Transverse colon (tissue), 4 donors: ENCODE measurements around the gene ZNF384. TPM values are rescaled to one million over a fixed set of nuclear protein-coding genes. Genes with fewer than 3 reads are reported as not detected.
A peak's percentile ranks its signal among the peaks of the same experiment; 100 is the strongest.

Experiments used
- DNase-seq: peaks from one replicate; pipeline ENCODE4 v3.0.0-alpha.2; 2019
- H3K27ac ChIP-seq, 4 donors: fragments of 200-600 bp; sonication (generic); 2 replicates each; pipeline ENCODE4 v1.5.1; 2016 to 2018; ENCODE audit warnings: inconsistent platforms in 4 of 4
- H3K27me3 ChIP-seq: fragments of 200-600 bp; sonication (generic); 2 replicates; pipeline ENCODE4 v1.5.1; 2017; ENCODE audit warnings: inconsistent platforms
- H3K36me3 ChIP-seq, 4 donors: fragments of 200-600 bp; sonication (generic); 2 replicates each; pipeline ENCODE4 v1.5.1; 2017 to 2019; ENCODE audit warnings: inconsistent platforms in 4 of 4
- H3K4me1 ChIP-seq, 4 donors: fragments of 200-600 bp; sonication (generic); 2 replicates each; pipeline ENCODE4 v1.5.1; 2017 to 2020; ENCODE audit warnings: inconsistent platforms in 4 of 4
- H3K4me3 ChIP-seq, 4 donors: fragments of 200-600 bp; sonication (generic); 1 replicate in 1 of 4; 2 replicates in 3 of 4; pipeline versions ENCODE4 v1.5.1 to v1.6.1; 2017 to 2019; ENCODE audit warnings: inconsistent platforms in 4 of 4
- H3K9me3 ChIP-seq, 2 donors: fragments of 200-600 bp; sonication (generic); 2 replicates each; pipeline ENCODE4 v1.5.1; 2017 to 2019; ENCODE audit warnings: inconsistent platforms in 2 of 2
- EP300 ChIP-seq: sonication (generic); formaldehyde crosslinking; IDR thresholded peaks from one replicate; pipeline ENCODE4 v1.6.1; 2017; ENCODE audit warnings: antibody characterized with exemption, low read depth
- POLR2A ChIP-seq: fragments of 450-650 bp; IDR thresholded peaks from one replicate; pipeline ENCODE4 v1.6.1; 2016; ENCODE audit warnings: antibody characterized with exemption, mild to moderate bottlenecking, moderate library complexity
- POLR2AphosphoS5 ChIP-seq, 3 donors: sonication (generic); formaldehyde crosslinking; IDR thresholded peaks; one replicate each; pipeline ENCODE4 v1.6.1; 2016; ENCODE audit warnings: antibody characterized with exemption in 3 of 3
- WGBS, 2 donors: methylation state at CpG; one replicate each; pipeline ENCODE4 v1.1.5; 2018; ENCODE audit warnings: low coverage in 1 of 2; 5-methylcytosine and 5-hydroxymethylcytosine counted together
- in situ Hi-C, 4 donors: fragments of 200-750 bp; cut with MboI; loops; one replicate each; pipeline versions ENCODE4 v1.15.0 to v1.15.1; 2017; ENCODE audit warnings: low sequenced_read_pairs in 3 of 4, low pct_ligation_motif_present in 1 of 4, low pct_unique_long_range_greater_than_20kb in 1 of 4
- intact Hi-C: fragments of 100-400 bp; cut with DNase I; formaldehyde crosslinking; loops from one replicate; pipeline ENCODE4 v1.15.1; 2023; ENCODE audit warnings: low total_unique reads
- total RNA-seq, 4 donors: library from RNA; depleted of rRNA; stranded (reverse); fragments of >200 nt; gene quantifications; one replicate each; pipeline ENCODE4 v1.1.0, GENCODE V29; 2016
- TF ChIP-seq, protein P1 (sequence below), 5 experiments: fragments of 200-600 bp in 3 of 5; fragments of 450-650 bp in 2 of 5; sonication (generic) in 3 of 5; IDR thresholded peaks; 1 replicate in 2 of 5; 2 replicates in 3 of 5; pipeline ENCODE4 v1.5.1; 2016 to 2017; ENCODE audit warnings: antibody characterized with exemption in 5 of 5, inconsistent platforms in 3 of 5, mild to moderate bottlenecking in 2 of 5, moderate library complexity in 1 of 5

ZNF384 gene
- total RNA-seq, 4 donors from 2014 or later, result 34.8 to 49.4 (median 42.8) TPM

DNA sequence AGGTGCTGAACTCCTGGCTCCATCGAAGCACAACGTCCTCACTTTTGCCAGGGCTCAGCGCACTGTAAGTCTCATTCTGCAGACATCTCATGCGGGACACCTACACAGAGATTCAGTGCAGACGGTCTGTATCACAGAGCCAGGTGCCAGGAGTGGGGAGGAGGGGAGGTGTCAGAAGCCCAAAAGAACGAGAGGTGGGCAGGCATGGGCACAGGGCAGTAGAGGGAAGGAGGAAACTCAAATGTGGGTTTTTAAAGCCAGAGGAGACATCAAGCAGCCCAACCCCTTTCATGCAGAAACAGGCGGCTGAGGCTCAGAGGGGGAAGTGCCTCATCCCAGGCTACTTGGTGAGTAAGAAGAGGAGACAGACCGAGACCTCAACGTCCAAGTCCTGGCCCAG is 50.9 kb downstream of the ZNF384 start:
- TF ChIP-seq, protein P1, sequence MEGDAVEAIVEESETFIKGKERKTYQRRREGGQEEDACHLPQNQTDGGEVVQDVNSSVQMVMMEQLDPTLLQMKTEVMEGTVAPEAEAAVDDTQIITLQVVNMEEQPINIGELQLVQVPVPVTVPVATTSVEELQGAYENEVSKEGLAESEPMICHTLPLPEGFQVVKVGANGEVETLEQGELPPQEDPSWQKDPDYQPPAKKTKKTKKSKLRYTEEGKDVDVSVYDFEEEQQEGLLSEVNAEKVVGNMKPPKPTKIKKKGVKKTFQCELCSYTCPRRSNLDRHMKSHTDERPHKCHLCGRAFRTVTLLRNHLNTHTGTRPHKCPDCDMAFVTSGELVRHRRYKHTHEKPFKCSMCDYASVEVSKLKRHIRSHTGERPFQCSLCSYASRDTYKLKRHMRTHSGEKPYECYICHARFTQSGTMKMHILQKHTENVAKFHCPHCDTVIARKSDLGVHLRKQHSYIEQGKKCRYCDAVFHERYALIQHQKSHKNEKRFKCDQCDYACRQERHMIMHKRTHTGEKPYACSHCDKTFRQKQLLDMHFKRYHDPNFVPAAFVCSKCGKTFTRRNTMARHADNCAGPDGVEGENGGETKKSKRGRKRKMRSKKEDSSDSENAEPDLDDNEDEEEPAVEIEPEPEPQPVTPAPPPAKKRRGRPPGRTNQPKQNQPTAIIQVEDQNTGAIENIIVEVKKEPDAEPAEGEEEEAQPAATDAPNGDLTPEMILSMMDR (IDR thresholded peaks at IDR 0.05), result no peak
- TF ChIP-seq POLR2AphosphoS5 (IDR thresholded peaks at IDR 0.05) (no peak), EP300 (no peak), POLR2A (no peak)
- in situ Hi-C loops (no loop called here), intact Hi-C loops (no loop called here)
- H3K27me3 ChIP-seq, result no peaks in the 10 kb centered on the region
- peak overlapping the region in 1 of 4 donors; percentile 15 for H3K27ac ChIP-seq
- no peaks in the 10 kb centered on the region for H3K36me3 ChIP-seq
- no peak for DNase-seq
- H3K4me3 ChIP-seq, result no peak overlapping the region
- H3K4me1 ChIP-seq, result peaks cover 0 to 26% (median 19%) of the 10 kb centered on the region in 4 donors
- WGBS, 2 donors, result 74% methylated on average over 9 of the region's 9 CpGs; no CpG with 5 or more reads in 1 of the 2 donors
- no peaks in the 10 kb centered on the region for H3K9me3 ChIP-seq

DNA sequence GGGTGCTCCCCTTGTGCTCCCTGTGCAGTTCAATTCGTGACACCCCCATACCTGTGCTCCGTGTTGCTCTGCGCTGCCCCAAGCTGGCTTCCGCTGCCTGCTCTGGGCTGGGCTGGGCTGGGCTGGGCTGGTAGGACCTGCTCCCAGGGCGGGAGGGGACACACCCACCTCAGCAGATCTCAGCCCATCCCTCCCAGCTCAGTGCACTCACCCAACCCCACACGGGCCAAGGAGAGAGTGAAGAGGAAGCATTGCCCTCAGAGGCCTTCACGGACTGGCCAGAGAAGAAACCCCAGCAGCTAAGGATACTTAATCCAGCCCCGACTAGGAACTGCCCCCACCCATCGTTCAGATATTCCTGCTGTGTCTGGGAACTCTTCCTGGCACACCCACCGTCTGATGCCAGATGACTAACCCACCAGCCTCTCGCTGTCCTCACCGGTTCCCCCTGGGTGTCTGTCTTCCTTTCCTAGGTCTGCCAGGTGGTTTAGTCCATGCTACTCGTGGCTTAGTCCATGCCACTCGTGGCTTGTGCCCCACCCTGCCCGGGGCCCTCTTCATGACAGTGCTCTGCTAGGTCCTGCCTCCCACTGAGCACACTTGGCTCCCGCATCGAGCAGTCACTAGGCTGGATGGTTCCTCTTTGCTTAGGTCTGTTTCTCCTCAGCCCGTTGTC is 53.2 kb downstream of the ZNF384 start, which contains the start of gene LPAR5:
LPAR5 (minus strand) TSS at position 104 of the 676 bp plus-strand sequence. CDS start 14,711 bp downstream, outside the sequence.
- in situ Hi-C loops (no loop called here), intact Hi-C loops (no loop called here)
- H3K27ac ChIP-seq, result peak within 1 kb of the TSS; percentile 75 to 84 (median 80)
- peak; percentile 91 for DNase-seq
- H3K36me3 ChIP-seq, result no peaks in the 10 kb centered on the region
- TF ChIP-seq POLR2AphosphoS5 (IDR thresholded peaks at IDR 0.05) (peak; percentile 84 to 95 (median 95)), POLR2A (peak; percentile 95), EP300 (no peak)
- TF ChIP-seq, protein P1 (IDR thresholded peaks at IDR 0.05), result no peak
- H3K27me3 ChIP-seq, result no peaks in the 10 kb centered on the region
- WGBS, 2 donors, result 37 to 66% methylated on average over 5 to 18 of the region's 18 CpGs
- H3K9me3 ChIP-seq, result no peaks in the 10 kb centered on the region
- peaks cover 0 to 44% (median 36%) of the 10 kb centered on the region in 4 donors for H3K4me1 ChIP-seq
- H3K4me3 ChIP-seq, result peak within 1 kb of the TSS in 3 of 4 donors; percentile 26 to 46 (median 27)

DNA sequence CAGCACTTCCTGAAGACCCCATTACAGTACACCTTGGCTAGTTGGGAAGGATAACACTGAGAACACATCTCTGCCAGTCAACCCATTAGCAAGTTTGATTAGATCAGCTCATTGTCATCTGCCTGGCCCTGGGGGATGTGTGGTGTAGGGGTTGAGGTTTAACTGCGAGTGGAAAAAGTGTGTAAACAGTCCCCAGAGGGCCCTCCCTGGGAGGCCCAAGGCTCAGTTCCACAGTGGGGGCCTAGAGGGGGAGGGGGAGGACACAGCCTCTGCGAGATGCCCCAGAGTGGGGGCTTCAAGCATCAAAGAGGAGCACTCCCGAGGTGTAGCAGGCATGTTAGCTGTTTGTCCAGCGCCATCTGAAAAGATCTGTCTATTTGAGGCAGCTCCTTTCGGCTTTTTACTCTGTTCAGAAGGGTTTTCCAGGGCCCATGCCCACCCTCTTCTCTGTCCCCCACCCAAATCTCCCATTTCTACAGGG is 53.8 kb downstream of the ZNF384 start:
- in situ Hi-C loops, result no loop called here
- Histone ChIP-seq H3K27ac (peak overlapping the region; percentile 75 to 84 (median 80)), H3K27me3 (no peaks in the 10 kb centered on the region), H3K36me3 (no peaks in the 10 kb centered on the region), H3K4me1 (peaks cover 0 to 50% (median 41%) of the 10 kb centered on the region in 4 donors), H3K9me3 (no peaks in the 10 kb centered on the region), H3K4me3 (peak overlapping the region in 3 of 4 donors; percentile 26 to 46 (median 27))
- intact Hi-C loops, result no loop called here
- TF ChIP-seq EP300, result no peak
- no peak for TF ChIP-seq POLR2A
- TF ChIP-seq, protein P1 (IDR thresholded peaks at IDR 0.05), result no peak
- no peak for TF ChIP-seq POLR2AphosphoS5 (IDR thresholded peaks at IDR 0.05)
- no peak for DNase-seq
- WGBS, 2 donors, result 30% methylated on average over 5 of the region's 5 CpGs; no CpG with 5 or more reads in 1 of the 2 donors
